Stimulated activated naive B cell treated with anti-CD40 and anti-IgM and Interleukin-4, amounts not matched to agents 10 μg/mL and 1 μg/mL and 100 μg/mL, for 72 hours (primary cell): Measurements from ENCODE around the gene TSSK3.

ENCODE experiments used
- ATAC-seq, 2 donors: fragments of 150-1000 bp; cut with Tn5 transposase; replicated peaks; 2 replicates each; pipeline ENCODE4 v1.10.0; 2021; ENCODE audit warnings: moderate library complexity in 1 of 2
- DNase-seq: peaks from one replicate; pipeline ENCODE4 v3.0.0; 2021
- H3K27ac Mint-ChIP-seq: one replicate; pipeline ENCODE4 v1.8.0; 2022; ENCODE audit warnings: mild to moderate bottlenecking, mixed read lengths
- H3K27me3 Mint-ChIP-seq, 2 donors: one replicate each; pipeline ENCODE4 v1.8.0; 2022; ENCODE audit warnings: mixed read lengths in 2 of 2
- H3K36me3 Mint-ChIP-seq, 2 donors: one replicate each; pipeline ENCODE4 v1.8.0; 2022; ENCODE audit warnings: mixed read lengths in 2 of 2, mild to moderate bottlenecking in 1 of 2
- H3K4me1 Mint-ChIP-seq, 2 donors: one replicate each; pipeline ENCODE4 v1.8.0; 2022; ENCODE audit warnings: mixed read lengths in 2 of 2, mild to moderate bottlenecking in 1 of 2
- H3K4me3 Mint-ChIP-seq, 2 donors: one replicate each; pipeline ENCODE4 v1.8.0; 2022; ENCODE audit warnings: mild to moderate bottlenecking in 2 of 2, mixed read lengths in 2 of 2, moderate library complexity in 1 of 2
- H3K9me3 Mint-ChIP-seq, 2 donors: one replicate each; pipeline ENCODE4 v1.8.0; 2022; ENCODE audit warnings: mixed read lengths in 2 of 2, mild to moderate bottlenecking in 1 of 2

Gene TSSK3

DNA sequence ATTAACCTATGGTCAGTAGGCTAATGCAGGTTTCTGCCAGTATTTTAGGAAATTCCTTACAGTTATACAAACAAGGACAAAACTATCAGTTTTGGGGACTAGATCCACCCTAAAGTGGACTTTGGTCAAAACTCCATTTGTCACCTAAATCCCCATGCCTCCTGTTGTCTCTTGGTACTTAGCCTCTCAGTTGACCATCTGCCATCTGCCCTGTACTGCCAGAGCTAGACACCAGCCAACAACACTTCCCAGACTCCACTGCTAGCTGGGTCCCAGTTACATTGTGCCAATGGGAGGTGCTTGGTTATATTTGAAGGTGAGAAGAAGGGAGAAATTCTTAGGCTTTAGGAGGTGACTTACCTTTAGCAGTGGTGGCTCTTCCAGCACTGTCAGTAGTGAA is 48.9 kb downstream of the TSSK3 start:
- Mint-ChIP-seq H3K27ac (no peak overlapping the region), H3K36me3 (no peaks in the 10 kb centered on the region), H3K9me3 (no peaks in the 10 kb centered on the region), H3K4me3 (no peak overlapping the region), H3K4me1 (peaks cover 3 to 6% of the 10 kb centered on the region in 2 donors), H3K27me3 (peaks cover 14 to 24% of the 10 kb centered on the region in 2 donors)
- DNase-seq: no peak
- ATAC-seq: no peak

DNA sequence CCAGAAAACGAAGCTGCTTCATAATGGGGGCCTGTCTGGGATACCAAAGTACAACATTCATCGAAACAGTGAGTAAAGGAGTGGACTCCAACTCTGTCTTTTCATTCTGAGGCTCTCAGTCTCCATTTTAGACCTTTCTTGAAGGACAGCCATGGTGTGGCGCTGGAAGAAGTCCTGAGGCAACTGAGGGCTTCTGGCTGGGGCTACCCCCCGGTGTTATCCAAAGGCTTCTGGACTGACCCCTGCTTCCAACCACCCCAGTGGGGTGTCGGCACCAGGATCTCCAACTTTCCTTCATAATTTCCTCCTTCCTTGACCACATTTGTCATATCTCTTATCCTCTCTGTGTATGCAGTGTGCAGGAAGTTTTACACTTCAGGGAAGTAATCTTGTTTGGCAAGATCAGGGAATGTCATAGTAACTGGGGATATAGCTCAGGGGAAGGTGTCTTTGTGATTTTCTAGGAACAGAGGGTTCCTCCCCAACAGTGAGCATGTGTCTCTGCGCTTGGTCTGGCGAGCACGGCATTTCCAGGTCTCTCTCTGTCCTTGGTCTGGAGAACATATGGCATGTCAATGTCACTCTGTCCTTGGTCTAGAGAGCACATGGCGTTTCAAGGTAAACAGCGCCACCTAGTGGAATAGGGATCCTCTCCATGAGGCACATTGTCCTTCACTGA is 51.3 kb downstream of the TSSK3 start:
- Mint-ChIP-seq H3K27me3 (peaks cover 14 to 31% of the 10 kb centered on the region in 2 donors), H3K9me3 (peaks cover 0 to 6% of the 10 kb centered on the region in 2 donors), H3K4me3 (no peak overlapping the region), H3K27ac (peak overlapping the region; percentile 72), H3K36me3 (no peaks in the 10 kb centered on the region), H3K4me1 (peaks cover 3 to 6% of the 10 kb centered on the region in 2 donors)
- ATAC-seq: peak; percentile 83 to 90
- DNase-seq: peak; percentile 39
